ENCODE measurements around the gene HSD17B12.

The HSD17B12 gene

GRCh38 chr11:43868852-43869567 is 188.5 kb downstream of the HSD17B12 start:
- H3K27ac ChIP-seq, result no peak overlapping the region
- TF ChIP-seq, protein P1, sequence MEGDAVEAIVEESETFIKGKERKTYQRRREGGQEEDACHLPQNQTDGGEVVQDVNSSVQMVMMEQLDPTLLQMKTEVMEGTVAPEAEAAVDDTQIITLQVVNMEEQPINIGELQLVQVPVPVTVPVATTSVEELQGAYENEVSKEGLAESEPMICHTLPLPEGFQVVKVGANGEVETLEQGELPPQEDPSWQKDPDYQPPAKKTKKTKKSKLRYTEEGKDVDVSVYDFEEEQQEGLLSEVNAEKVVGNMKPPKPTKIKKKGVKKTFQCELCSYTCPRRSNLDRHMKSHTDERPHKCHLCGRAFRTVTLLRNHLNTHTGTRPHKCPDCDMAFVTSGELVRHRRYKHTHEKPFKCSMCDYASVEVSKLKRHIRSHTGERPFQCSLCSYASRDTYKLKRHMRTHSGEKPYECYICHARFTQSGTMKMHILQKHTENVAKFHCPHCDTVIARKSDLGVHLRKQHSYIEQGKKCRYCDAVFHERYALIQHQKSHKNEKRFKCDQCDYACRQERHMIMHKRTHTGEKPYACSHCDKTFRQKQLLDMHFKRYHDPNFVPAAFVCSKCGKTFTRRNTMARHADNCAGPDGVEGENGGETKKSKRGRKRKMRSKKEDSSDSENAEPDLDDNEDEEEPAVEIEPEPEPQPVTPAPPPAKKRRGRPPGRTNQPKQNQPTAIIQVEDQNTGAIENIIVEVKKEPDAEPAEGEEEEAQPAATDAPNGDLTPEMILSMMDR (IDR thresholded peaks at IDR 0.05), result no peak

GRCh38 chr11:43871051-43871450 is 190.5 kb downstream of the HSD17B12 start:
- no peak overlapping the region for H3K4me3 ChIP-seq

More at GRCh38 chr11:43868852-43869567, 188.5 kb downstream of the HSD17B12 start:
- no peaks in the 10 kb centered on the region for H3K4me1 ChIP-seq
- H3K27me3 ChIP-seq, result peaks cover 0 to 26% of the 10 kb centered on the region in 2 donors
- H3K36me3 ChIP-seq, result no peaks in the 10 kb centered on the region
- DNase-seq, result no peak
- H3K9me3 ChIP-seq, result no peaks in the 10 kb centered on the region
- intact Hi-C loops (cut with DNase I; ENCODE audit: low total_unique reads), result no loop called here
- H3K4me3 ChIP-seq, result no peak overlapping the region

DNA sequence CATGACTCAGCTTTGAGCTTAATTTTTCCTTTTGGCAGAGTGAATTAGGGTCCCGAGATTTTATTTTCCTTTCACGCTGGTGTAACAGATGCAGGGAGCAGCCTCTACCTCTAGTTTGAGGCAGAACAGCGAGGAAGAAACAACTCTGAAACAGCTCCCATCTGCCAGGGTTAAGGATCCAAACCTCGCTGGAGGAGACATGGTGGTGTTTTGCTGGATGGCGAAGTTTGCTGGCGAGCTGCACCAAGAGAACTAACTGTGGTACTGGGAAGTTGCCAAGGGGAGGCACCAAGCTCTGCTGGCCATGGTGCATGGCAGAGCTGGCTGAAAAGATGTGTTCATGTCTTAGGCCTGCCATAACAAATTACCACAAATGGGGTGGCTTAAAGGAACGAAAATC is 192.5 kb downstream of the HSD17B12 start:
- no peak overlapping the region for H3K4me3 ChIP-seq
- intact Hi-C loops (cut with DNase I; ENCODE audit: low total_unique reads), result no loop called here
- no peaks in the 10 kb centered on the region for H3K36me3 ChIP-seq
- no peak overlapping the region for H3K27ac ChIP-seq
- DNase-seq, result no peak
- H3K4me1 ChIP-seq, result no peaks in the 10 kb centered on the region
- no peaks in the 10 kb centered on the region for H3K9me3 ChIP-seq
- TF ChIP-seq, protein P1 (IDR thresholded peaks at IDR 0.05), result no peak
- H3K27me3 ChIP-seq, result peaks cover 0 to 34% of the 10 kb centered on the region in 2 donors

More at GRCh38 chr11:43871051-43871450, 190.5 kb downstream of the HSD17B12 start:
- Histone ChIP-seq H3K36me3 (no peaks in the 10 kb centered on the region), H3K9me3 (no peaks in the 10 kb centered on the region), H3K27ac (no peak overlapping the region), H3K4me1 (no peaks in the 10 kb centered on the region), H3K27me3 (peaks cover 0 to 34% of the 10 kb centered on the region in 2 donors)
- TF ChIP-seq, protein P1 (IDR thresholded peaks at IDR 0.05), result no peak
- intact Hi-C loops (cut with DNase I; ENCODE audit: low total_unique reads), result no loop called here
- no peak for DNase-seq

- no peaks in the 10 kb centered on the region for H3K36me3 ChIP-seq
- H3K27me3 ChIP-seq, result peaks cover 0 to 34% of the 10 kb centered on the region in 2 donors
- H3K4me1 ChIP-seq, result no peaks in the 10 kb centered on the region
- TF ChIP-seq, protein P1 (IDR thresholded peaks at IDR 0.05), result no peak
- DNase-seq, result no peak
- no peak overlapping the region for H3K4me3 ChIP-seq
- intact Hi-C loops (cut with DNase I; ENCODE audit: low total_unique reads), result no loop called here
- no peaks in the 10 kb centered on the region for H3K9me3 ChIP-seq
- no peak overlapping the region for H3K27ac ChIP-seq
Measured at GRCh38 chr11:43874078-43874477, 193.5 kb downstream of the HSD17B12 start.

DNA sequence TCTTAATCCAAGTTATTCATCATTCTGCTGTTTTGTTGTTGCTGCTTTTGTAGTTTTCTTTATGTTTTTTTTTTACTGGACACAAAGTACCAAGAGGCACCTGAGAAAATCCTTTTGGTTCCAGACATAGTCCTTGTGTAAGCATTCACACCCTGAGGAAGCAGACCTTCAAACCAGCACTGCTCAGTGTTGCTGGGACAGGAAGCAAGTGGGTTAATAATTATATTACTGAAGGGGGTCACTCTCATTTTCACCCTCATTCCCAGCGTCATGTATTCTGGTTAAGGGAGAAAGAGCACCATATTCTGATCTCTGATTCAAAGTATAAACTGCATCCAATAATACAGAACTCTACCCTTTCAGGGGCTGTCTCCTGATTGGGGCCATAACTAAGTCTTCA is 194.2 kb downstream of the HSD17B12 start:
- H3K36me3 ChIP-seq, result no peaks in the 10 kb centered on the region
- H3K9me3 ChIP-seq, result no peaks in the 10 kb centered on the region
- H3K27ac ChIP-seq, result no peak overlapping the region
- intact Hi-C loops (cut with DNase I; ENCODE audit: low total_unique reads), result no loop called here
- DNase-seq, result no peak
- no peak overlapping the region for H3K4me3 ChIP-seq
- peaks cover 0 to 32% of the 10 kb centered on the region in 2 donors for H3K27me3 ChIP-seq
- H3K4me1 ChIP-seq, result no peaks in the 10 kb centered on the region
- TF ChIP-seq, protein P1 (IDR thresholded peaks at IDR 0.05), result no peak
